Ishikawa (cell line): Measurements from ENCODE around the gene SAMD9L.

Experiments used
- CEBPB ChIP-seq: IDR thresholded peaks from 2 replicates; pipeline ENCODE4 v1.6.1; 2012
- CREB1 ChIP-seq: IDR thresholded peaks from 2 replicates; pipeline ENCODE4 v1.6.1; 2012; ENCODE audit warnings: low read depth
- EGR1 ChIP-seq: IDR thresholded peaks from 2 replicates; pipeline ENCODE4 v1.6.1; 2012
- EP300 ChIP-seq: IDR thresholded peaks from 2 replicates; pipeline ENCODE4 v1.6.1; 2012; ENCODE audit warnings: borderline replicate concordance
- FOXM1 ChIP-seq: IDR thresholded peaks from 2 replicates; pipeline ENCODE4 v1.6.1; 2012; ENCODE audit warnings: low read depth, borderline replicate concordance
- NFIC ChIP-seq: IDR thresholded peaks from 2 replicates; pipeline ENCODE4 v1.6.1; 2012
- RAD21 ChIP-seq: IDR thresholded peaks from 2 replicates; pipeline ENCODE4 v1.6.1; 2012; ENCODE audit warnings: low read depth
- TAF1 ChIP-seq: IDR thresholded peaks from 2 replicates; pipeline ENCODE4 v1.6.1; 2012; ENCODE audit warnings: low read depth, mild to moderate bottlenecking
- TCF12 ChIP-seq: IDR thresholded peaks from 2 replicates; pipeline ENCODE4 v1.6.1; 2012; ENCODE audit warnings: low read depth
- TEAD4 ChIP-seq: IDR thresholded peaks from 2 replicates; pipeline ENCODE4 v1.6.1; 2012
- YY1 ChIP-seq: IDR thresholded peaks from 2 replicates; pipeline ENCODE4 v1.6.1; 2012; ENCODE audit warnings: low read depth
- ZBTB7A ChIP-seq: IDR thresholded peaks from 2 replicates; pipeline ENCODE4 v1.6.1; 2012; ENCODE audit warnings: low read depth
- TF ChIP-seq, protein P1 (sequence below): IDR thresholded peaks from 2 replicates; pipeline ENCODE4 v1.6.1; 2012
- TF ChIP-seq, protein P2 (sequence below): IDR thresholded peaks from 2 replicates; pipeline ENCODE4 v1.6.1; 2012; ENCODE audit warnings: low read depth, mild to moderate bottlenecking
- TF ChIP-seq, protein P3 (sequence below): IDR thresholded peaks from 2 replicates; pipeline ENCODE4 v1.6.1; 2012

The SAMD9L gene

DNA sequence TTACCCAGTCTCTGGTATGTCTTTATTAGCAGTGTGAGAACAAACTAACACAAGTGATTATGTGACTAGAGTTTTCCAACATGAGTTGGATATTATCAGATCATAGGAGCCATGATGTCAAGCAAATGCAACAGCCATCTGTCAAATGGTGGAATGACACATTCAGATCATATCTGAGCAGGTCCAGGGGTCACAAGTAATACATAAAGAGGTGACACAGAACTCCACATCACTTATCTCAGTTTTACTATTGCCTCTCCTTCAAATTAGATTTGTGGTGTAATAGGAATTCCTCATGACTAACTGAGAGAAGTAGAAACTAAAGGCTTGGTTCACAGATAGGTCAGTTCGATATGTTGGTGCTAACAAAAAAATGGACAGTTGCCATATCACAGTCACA lies 12.2 kb upstream of the SAMD9L start:
- TF ChIP-seq TEAD4 = no peak
- TF ChIP-seq, protein P1, sequence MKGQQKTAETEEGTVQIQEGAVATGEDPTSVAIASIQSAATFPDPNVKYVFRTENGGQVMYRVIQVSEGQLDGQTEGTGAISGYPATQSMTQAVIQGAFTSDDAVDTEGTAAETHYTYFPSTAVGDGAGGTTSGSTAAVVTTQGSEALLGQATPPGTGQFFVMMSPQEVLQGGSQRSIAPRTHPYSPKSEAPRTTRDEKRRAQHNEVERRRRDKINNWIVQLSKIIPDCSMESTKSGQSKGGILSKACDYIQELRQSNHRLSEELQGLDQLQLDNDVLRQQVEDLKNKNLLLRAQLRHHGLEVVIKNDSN = no peak
- TF ChIP-seq YY1 = no peak
- no peak for TF ChIP-seq ZBTB7A
- TF ChIP-seq, protein P2, sequence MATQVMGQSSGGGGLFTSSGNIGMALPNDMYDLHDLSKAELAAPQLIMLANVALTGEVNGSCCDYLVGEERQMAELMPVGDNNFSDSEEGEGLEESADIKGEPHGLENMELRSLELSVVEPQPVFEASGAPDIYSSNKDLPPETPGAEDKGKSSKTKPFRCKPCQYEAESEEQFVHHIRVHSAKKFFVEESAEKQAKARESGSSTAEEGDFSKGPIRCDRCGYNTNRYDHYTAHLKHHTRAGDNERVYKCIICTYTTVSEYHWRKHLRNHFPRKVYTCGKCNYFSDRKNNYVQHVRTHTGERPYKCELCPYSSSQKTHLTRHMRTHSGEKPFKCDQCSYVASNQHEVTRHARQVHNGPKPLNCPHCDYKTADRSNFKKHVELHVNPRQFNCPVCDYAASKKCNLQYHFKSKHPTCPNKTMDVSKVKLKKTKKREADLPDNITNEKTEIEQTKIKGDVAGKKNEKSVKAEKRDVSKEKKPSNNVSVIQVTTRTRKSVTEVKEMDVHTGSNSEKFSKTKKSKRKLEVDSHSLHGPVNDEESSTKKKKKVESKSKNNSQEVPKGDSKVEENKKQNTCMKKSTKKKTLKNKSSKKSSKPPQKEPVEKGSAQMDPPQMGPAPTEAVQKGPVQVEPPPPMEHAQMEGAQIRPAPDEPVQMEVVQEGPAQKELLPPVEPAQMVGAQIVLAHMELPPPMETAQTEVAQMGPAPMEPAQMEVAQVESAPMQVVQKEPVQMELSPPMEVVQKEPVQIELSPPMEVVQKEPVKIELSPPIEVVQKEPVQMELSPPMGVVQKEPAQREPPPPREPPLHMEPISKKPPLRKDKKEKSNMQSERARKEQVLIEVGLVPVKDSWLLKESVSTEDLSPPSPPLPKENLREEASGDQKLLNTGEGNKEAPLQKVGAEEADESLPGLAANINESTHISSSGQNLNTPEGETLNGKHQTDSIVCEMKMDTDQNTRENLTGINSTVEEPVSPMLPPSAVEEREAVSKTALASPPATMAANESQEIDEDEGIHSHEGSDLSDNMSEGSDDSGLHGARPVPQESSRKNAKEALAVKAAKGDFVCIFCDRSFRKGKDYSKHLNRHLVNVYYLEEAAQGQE = no peak
- no peak for TF ChIP-seq NFIC
- TF ChIP-seq, protein P3, sequence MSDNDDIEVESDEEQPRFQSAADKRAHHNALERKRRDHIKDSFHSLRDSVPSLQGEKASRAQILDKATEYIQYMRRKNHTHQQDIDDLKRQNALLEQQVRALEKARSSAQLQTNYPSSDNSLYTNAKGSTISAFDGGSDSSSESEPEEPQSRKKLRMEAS = no peak

DNA sequence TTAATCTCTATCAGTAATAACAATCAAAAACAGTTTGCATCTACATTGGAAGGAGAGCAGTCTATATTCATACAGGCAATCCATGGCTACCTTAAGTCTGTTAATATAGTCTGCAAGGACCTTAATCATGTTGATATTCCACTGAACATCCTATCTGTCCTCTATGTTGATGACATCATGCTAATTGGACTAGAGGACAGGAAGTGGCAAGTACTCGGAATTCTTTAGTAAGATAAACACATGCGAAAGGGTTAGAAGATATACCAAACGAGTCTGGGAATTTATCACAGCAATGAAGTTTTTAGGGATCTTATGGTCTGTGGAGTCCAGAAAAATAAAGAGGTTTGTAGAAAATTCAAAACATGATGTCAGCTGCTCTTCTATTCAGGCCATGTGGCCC lies 11.3 kb upstream of the SAMD9L start:
- no peak for TF ChIP-seq NFIC
- no peak for TF ChIP-seq TCF12
- TF ChIP-seq TAF1 = no peak
- TF ChIP-seq CEBPB = no peak
- no peak for TF ChIP-seq CREB1
- TF ChIP-seq YY1 = no peak
- TF ChIP-seq, protein P2 = no peak
- TF ChIP-seq ZBTB7A = no peak
- no peak for TF ChIP-seq EP300
- no peak for TF ChIP-seq TEAD4
- TF ChIP-seq, protein P3 = no peak
- TF ChIP-seq, protein P1 = no peak
- TF ChIP-seq RAD21 = no peak
- TF ChIP-seq FOXM1 = no peak
- TF ChIP-seq EGR1 = no peak

DNA sequence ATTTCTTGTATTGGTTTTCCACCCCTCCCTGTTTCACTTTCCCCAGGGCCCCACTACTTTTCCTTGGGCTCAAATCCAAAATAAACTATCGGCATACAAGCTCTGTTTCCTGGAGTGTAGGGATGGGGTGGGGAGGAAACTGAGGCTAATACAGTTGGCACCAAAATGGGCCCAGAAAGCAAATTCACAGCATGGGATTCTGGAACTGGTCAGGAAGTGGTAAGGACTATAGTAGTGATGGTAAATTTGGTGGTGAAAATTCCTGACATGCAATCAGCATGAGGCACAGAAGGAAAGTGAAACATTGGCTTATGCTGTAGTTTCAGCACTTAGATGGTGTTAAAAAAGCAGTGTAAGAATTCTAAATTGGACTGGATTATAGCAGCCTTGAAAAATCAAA lies 8.7 kb upstream of the SAMD9L start:
- no peak for TF ChIP-seq TAF1
- TF ChIP-seq EGR1 = no peak
- no peak for TF ChIP-seq TCF12
- no peak for TF ChIP-seq FOXM1
- TF ChIP-seq RAD21 = no peak
- no peak for TF ChIP-seq TEAD4

DNA sequence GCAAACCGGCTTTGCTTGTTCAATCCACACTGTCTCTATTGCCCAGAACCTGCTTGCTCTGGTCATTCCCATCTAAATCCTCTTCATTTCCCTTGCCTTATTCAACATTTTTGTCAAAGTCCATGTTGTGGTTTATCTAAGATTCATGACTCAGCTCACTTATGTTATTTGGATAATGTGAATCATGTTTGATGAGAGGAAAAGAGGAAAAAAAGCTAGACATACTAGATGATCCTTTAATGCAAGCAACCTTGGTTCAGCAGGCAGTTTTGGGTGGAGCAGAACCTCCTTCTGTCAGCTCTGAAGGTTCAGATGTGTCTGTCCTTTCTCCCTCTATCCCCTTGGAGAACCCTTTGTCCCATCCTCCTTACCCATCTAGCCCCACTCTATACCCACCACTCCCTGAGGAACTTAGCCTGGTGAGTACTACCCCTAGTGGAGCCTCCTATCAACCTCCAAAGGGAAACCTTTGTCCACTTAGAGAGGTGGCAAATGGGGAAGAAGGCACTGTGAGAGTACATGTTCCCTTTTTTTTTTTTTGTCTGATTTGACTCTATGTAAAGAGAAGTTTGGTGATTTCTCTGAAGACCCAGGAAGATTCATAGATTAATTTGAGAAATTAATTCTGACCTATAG lies 2.1 kb upstream of the SAMD9L start:
- TF ChIP-seq YY1 (no peak), TCF12 (no peak), NFIC (no peak), RAD21 (no peak), EGR1 (no peak), CREB1 (no peak), TAF1 (no peak), TEAD4 (no peak), CEBPB (no peak), FOXM1 (no peak), ZBTB7A (no peak), EP300 (no peak)
- TF ChIP-seq, protein P3 = no peak
- TF ChIP-seq, protein P1 = no peak
- TF ChIP-seq, protein P2 = no peak
